Epithelial cell of prostate (primary cell): Measurements from ENCODE around the gene NAMPT.

Source experiments
- DNase-seq: peaks from one replicate; pipeline ENCODE4 v3.0.0-alpha.2; 2011; ENCODE audit warnings: low read depth, low spot score
- H3K27ac ChIP-seq: fragments of 450-650 bp; 2 replicates; pipeline ENCODE4 v1.5.1; 2017; ENCODE audit warnings: mild to moderate bottlenecking

The NAMPT gene

DNA sequence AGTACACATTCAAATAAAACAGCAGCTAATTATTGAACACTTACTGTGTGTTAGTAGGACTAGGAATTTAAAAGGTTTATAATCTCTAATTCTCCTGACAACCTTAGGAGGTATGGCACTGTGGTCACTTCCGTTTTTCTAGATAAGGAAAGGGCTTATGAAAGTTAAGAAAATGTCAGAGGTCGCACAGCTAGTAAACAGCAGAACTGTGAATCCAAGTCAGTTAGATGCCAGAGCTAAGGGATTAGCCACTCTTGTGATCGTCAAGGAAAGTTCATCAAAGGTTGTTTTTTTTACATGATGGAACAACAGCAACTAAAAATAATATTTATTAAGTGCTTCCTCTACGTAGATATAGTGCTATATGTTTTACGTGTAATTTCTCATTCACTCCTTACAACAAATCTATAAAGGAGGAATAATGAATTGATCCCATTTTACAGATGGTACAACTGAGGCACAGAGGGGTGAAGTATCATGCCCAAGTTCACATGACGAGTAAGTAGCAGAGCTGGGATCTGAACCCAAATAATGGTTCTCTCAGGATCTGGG, 84.9 kb downstream of the NAMPT start:
- H3K27ac ChIP-seq, result no peak overlapping the region
- DNase-seq, result no peak

DNA sequence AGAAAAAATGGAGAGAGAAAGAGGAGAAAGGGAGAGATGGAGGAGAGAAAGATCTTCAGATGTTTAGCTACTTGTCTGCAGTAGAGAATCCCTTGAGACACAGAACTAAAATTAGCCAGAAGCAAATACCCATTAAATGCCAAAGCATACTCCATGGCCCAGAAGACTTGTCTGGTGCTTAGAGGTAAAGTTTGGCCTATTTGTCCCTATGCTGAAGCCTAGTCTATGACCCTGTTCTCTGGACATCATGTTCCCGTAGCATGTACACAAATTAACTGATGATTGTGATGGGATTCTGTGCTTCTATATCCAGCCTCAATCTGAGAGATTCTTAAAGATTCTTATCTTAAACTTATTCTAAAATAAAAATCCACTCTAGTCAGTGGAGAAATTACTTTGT, 85.8 kb downstream of the NAMPT start:
- no peak for DNase-seq
- no peak overlapping the region for H3K27ac ChIP-seq
